Measurements from ENCODE around the gene CLEC16A. TPM values are rescaled to one million over a fixed set of nuclear protein-coding genes. Genes with fewer than 3 reads are reported as not detected.

Gene CLEC16A
- total RNA-seq, 1 donor from 2014 or later, result 19.8 TPM

DNA sequence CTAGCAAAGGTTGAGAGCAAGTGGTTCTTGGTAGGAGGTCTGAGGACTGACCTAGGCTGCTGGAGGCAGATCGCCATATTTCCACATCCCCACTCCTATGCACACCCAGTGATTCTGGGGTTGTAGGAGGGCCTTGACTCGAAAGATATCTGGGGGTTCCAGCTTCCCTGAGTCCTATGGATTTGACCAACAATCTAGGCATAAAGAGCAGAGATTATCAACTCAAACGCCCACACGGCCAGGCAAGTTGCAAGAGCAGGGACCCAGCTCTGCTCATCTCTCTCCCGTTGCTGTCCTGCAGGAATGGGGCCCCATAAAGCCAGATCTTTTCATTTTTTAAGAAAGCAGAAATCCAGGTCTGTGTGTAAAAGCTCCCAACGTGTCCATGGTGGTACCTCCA, 217.1 kb downstream of the CLEC16A start:
- no peaks in the 10 kb centered on the region for H3K36me3 ChIP-seq (ENCODE audit: control insufficient read depth, insufficient read depth, low read length)
- DNase-seq (ENCODE audit: low read depth), result no peak
- TF ChIP-seq, protein P1, sequence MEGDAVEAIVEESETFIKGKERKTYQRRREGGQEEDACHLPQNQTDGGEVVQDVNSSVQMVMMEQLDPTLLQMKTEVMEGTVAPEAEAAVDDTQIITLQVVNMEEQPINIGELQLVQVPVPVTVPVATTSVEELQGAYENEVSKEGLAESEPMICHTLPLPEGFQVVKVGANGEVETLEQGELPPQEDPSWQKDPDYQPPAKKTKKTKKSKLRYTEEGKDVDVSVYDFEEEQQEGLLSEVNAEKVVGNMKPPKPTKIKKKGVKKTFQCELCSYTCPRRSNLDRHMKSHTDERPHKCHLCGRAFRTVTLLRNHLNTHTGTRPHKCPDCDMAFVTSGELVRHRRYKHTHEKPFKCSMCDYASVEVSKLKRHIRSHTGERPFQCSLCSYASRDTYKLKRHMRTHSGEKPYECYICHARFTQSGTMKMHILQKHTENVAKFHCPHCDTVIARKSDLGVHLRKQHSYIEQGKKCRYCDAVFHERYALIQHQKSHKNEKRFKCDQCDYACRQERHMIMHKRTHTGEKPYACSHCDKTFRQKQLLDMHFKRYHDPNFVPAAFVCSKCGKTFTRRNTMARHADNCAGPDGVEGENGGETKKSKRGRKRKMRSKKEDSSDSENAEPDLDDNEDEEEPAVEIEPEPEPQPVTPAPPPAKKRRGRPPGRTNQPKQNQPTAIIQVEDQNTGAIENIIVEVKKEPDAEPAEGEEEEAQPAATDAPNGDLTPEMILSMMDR (IDR thresholded peaks at IDR 0.05; ENCODE audit: insufficient read depth, low read length, poor library complexity, severe bottlenecking), result no peak

DNA sequence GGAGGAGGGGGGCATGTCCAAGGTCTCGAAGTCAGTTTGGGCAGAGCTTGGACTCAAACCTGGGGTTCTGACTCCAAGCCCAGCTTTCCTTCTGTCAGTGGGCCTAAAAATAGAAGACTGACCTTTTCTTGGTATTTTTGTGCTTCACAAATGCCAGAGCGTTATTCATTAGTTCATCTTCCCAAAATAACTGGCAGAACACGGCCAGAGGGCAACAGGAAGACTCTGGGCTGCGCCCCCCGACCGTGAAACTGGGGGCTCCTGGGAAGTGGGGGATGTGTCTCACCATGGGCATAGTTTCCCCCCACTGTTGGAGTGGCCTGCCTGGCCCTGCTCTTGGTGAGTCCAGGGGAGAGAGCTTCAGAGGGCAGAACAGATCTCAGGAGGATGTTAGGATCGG, 217.6 kb downstream of the CLEC16A start:
- no peak overlapping the region for H3K4me3 ChIP-seq (ENCODE audit: low read depth, low read length)
- no peaks in the 10 kb centered on the region for H3K36me3 ChIP-seq (ENCODE audit: control insufficient read depth, insufficient read depth, low read length)
- no peak for DNase-seq (ENCODE audit: low read depth)
- H3K27me3 ChIP-seq (ENCODE audit: control insufficient read depth, insufficient read depth, low read length), result no peaks in the 10 kb centered on the region
- TF ChIP-seq, protein P1 (IDR thresholded peaks at IDR 0.05; ENCODE audit: insufficient read depth, low read length, poor library complexity, severe bottlenecking), result no peak

More for the DNA sequence above, 217.1 kb downstream of the CLEC16A start:
- no peaks in the 10 kb centered on the region for H3K27me3 ChIP-seq (ENCODE audit: control insufficient read depth, insufficient read depth, low read length)
- no peak overlapping the region for H3K4me3 ChIP-seq (ENCODE audit: low read depth, low read length)

DNA sequence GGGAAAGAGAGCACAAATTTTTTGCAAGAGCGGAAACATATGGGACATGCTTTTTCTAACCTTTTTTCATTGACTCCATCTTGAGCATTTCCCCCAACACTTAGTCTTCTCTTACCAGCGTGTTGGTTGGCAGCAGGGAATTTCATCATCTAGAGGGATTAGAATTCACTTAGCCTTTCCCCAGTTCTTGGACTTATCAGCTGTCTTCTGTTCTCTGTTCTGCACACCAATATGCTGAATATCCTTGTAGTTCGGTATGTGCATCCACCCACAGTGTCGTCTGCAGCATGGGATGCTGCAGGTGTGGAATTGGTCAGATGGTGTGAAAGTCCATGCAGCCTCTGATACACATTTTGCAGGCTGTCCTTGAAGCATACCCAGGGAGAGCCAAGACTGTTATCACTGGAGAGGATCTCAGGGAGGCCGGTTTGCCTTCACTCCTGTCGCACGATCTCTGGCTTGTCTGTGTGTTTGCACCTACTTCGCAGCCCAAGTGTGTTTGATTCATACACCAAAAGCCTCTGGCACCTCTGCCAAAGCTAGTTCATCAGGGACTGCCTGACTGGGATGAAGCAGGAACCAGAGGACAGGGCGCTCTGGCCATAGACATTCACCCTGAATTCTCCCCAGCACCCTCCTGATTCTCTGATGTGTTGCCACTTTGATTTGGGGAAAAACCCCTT, 218.4 kb downstream of the CLEC16A start:
- H3K27me3 ChIP-seq (ENCODE audit: control insufficient read depth, insufficient read depth, low read length), result no peaks in the 10 kb centered on the region
- no peak for DNase-seq (ENCODE audit: low read depth)
- no peak overlapping the region for H3K4me3 ChIP-seq (ENCODE audit: low read depth, low read length)
- TF ChIP-seq, protein P1 (IDR thresholded peaks at IDR 0.05; ENCODE audit: insufficient read depth, low read length, poor library complexity, severe bottlenecking), result no peak
- H3K36me3 ChIP-seq (ENCODE audit: control insufficient read depth, insufficient read depth, low read length), result peaks cover 2% of the 10 kb centered on the region

DNA sequence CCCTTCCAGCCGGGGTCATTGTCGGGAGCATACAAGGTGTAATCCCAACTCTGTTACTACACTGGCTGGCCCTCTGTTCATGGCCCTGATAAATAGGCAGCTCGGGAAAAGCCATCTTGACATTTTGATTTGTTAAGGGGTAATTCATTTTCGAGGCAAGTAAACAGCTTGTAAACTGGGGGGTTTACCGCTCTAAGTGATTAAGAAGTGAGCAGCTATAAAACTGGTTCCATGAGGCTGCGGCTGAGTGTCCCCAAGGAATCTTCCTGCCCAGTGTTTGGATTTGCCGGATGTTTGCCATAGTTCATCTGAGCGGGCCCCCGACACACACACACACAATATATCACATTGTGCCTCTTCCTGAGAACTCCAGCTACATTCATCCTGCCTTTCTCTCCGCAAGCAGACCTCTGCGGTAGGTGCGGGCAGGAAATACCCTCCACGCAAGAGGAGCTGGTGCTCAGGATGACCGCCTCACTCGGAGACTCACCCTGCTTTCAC, 219.4 kb downstream of the CLEC16A start:
- H3K36me3 ChIP-seq (ENCODE audit: control insufficient read depth, insufficient read depth, low read length), result peaks cover 2% of the 10 kb centered on the region
- H3K27me3 ChIP-seq (ENCODE audit: control insufficient read depth, insufficient read depth, low read length), result no peaks in the 10 kb centered on the region
- TF ChIP-seq, protein P1 (IDR thresholded peaks at IDR 0.05; ENCODE audit: insufficient read depth, low read length, poor library complexity, severe bottlenecking), result no peak
- H3K4me3 ChIP-seq (ENCODE audit: low read depth, low read length), result no peak overlapping the region
- DNase-seq (ENCODE audit: low read depth), result no peak

DNA sequence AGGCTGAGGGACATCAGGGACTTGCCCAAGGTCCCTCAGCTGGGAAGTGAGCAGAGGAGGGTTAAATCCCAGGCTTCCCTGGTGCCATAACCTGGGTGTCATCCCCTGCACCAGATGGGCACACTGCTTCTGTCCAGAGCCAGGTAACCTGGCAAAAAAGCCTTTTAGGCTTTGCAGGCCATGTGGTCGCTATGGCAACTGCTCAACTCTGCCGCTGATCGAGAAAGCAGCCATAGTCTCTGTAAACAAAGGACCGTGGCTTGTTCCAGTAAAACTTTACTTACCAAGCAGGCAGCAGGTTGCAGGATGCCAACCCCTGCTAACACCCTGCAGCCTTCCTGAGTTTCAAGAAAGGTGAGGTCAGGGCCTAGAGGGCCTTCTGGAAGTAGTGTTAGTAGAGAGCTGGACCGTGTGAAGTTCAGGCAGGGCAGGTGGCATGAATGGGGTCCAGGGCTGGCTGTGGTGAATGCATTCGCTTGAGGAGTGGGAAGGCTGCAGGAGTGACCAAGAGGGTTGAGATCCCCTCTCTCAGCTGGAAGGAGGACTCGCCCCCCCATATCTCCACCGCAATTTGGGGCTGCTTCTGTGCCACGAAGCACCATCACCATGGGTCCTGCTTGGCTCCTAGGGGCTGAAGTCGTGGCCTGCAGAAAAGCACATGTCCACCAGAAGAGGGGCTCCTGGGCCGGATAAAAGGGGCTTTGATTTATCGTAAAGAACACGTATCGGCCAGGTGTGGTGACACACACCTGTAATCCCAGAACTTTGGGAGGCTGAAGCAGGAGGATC, 220.3 kb downstream of the CLEC16A start:
- no peak for DNase-seq (ENCODE audit: low read depth)
- TF ChIP-seq, protein P1 (IDR thresholded peaks at IDR 0.05; ENCODE audit: insufficient read depth, low read length, poor library complexity, severe bottlenecking), result no peak

More for the DNA sequence above, 220.3 kb downstream of the CLEC16A start:
- Histone ChIP-seq H3K27me3 (ENCODE audit: control insufficient read depth, insufficient read depth, low read length) (no peaks in the 10 kb centered on the region), H3K4me3 (ENCODE audit: low read depth, low read length) (no peak overlapping the region), H3K36me3 (ENCODE audit: control insufficient read depth, insufficient read depth, low read length) (peaks cover 2% of the 10 kb centered on the region)
